Left colon (tissue), 2 donors: ENCODE measurements around the gene LYSMD2. TPM values are rescaled to one million over a fixed set of nuclear protein-coding genes. Genes with fewer than 3 reads are reported as not detected.

ENCODE experiments used
- ATAC-seq: fragments of 200-7000 bp; cut with Tn5 transposase; one replicate; pipeline ENCODE4 v1.9.1; 2020; ENCODE audit warnings: mild to moderate bottlenecking, moderate library complexity
- DNase-seq, 2 donors: peaks; one replicate each; pipeline ENCODE4 v3.0.0-alpha.2; 2020
- intact Hi-C, 2 donors: fragments of 100-400 bp; cut with DNase I in 1 of 2; cut with micrococcal nuclease in 1 of 2; formaldehyde crosslinking; loops; one replicate each; pipeline versions ENCODE4 v1.11.2 to v1.14.0; 2022; cut with DNase I, micrococcal nuclease
- total RNA-seq, 2 donors: library from RNA; stranded (reverse); fragmentation: NEBNext Ultra II Directional; extraction: Animal tissue kit (Norgen Biotek cat#: 25700); gene quantifications; one replicate each; pipeline ENCODE4 v1.2.1, GENCODE V29; 2021
- donor health status: DM: no; HTN: no; CAD: no.
- donor health status: DM: yes; HTN: yes; CAD: no.

Gene LYSMD2
- total RNA-seq, 2 donors from 2014 or later = 6.6 to 7.3 TPM

DNA sequence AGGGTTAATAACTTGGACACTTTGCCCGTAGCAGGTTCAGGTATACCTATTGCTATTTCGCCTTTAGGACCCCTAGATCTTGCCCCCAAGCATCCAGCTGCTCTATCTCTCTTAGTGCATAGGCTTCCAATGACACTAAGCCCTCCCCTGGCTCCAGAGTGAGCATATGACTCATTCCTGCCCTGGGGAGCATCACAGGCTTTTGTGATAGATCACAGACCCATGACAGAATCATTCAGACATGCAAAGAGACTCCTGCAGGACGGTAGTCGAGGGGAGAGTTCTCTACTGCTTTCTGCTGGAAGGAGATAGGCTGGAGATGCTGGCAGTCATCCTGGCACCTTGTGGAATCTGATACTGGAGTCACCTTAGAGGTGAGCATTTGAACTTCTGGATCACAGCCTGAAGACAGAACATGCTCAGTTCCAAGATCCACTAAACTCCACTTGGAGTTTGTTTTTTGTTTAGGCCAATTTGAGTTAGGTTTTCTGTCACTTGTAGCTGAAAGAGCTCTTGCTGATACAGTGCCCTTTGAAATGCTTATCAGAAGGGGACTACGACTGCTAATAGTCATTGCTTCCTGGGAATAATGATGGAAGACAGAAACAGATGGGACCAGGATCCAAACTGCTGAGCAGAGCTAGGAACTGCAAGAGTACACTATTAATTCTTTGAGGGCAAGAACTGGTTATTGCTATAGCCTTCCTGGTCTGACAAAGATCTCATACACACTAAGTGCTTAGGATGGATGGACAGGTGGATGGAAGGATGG, 11.0 kb downstream of the LYSMD2 start:
- intact Hi-C loops = no loop called here
- DNase-seq (no peak), ATAC-seq (peak; percentile 30)

GRCh38 chr15:51724673-51725072, 12.8 kb downstream of the LYSMD2 start:
- DNase-seq (no peak), ATAC-seq (no peak)
- intact Hi-C loops = no loop called here

DNA sequence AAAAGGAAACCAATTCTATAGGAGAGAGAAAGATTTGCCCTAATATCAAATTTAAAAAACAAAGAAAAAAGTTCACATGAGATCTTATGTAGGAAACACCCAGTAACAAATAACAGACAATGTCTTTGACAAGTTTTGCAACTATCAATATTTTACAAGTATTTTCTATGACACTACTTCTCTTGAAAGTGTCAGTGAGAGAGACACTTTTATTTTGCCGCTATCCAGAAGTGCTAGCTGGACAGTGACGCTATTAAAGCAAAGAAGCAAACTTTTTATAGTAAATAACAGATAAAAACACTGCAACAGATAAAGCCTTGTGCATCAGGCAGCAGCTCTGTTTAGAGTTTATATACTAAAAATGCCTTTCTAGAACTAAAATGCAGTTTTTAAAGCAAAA, 13.3 kb downstream of the LYSMD2 start:
- ATAC-seq = no peak
- intact Hi-C loops = no loop called here
- no peak for DNase-seq

DNA sequence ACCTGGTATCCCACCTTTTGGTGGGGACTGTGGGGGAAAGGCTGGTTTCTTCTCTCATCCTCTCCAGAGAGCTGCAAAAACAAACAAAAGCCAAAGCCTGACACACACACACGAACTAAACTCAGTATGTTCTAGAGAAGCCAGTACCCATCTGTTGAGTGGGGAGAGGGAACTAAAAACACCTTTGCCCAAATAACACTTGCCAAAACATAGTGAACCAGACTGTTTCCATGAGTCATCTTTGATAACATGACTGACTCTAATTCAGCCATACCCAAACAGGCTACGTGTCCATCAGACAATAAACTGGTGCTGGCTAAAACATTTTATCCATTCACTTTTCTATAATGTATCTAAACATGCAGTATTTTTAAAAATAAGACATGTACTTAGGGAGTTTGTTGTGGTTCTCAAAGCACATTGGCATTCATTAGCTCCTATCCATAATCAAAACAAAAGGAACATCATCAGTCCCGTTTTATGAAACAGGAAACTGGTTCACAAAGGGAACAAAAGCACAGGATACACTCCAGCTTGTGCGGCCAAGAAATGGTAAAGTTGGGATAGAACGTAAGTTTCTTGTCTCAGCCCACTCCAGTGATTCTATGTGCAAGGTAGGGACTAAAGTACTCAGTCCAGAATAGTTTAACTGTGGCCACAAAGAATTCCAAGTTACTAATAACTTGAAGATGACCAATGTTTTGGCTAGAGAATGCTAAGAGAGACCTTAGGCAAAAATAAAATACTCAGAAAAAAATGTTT, 16.1 kb downstream of the LYSMD2 start:
- ATAC-seq = no peak
- intact Hi-C loops = no loop called here

DNA sequence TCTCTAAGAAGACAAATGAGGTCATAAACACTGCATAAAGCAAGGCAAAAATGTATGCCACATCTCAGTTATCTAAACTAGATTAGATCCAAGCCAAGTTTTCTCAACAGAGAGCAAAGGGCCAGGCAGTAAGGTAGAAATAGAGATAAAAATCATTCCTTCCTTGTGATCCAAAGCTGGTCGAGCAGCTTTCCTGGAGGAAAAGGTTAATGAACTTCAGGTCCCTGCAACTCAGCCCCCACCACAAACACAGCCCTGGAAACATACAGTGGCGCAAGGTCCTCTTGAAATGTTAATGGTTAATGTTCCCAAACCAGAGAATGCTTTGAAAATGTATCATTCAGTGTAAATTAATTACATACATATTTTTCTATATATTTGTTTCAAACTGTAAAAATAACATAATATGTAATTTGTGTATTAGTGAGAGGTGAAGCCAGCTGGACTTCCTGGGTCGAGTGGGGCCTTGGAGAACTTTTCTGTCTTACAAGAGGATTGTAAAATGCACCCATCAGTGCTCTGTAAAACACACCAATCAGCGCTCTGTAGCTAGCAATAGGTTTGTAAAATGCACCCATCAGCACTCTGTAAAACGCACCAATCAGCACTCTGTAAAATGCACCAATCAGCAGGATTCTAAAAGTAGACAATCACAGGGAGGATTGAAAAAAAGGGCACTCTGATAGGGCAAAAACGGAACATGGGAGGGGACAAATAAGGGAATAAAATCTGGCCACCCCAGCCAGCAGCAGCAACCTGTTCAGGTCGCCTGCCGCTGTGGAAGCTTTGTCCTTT, 17.1 kb downstream of the LYSMD2 start:
- DNase-seq = no peak
- intact Hi-C loops = no loop called here
- peak; percentile 76 for ATAC-seq

More for the DNA sequence above, 16.1 kb downstream of the LYSMD2 start:
- DNase-seq = no peak

- intact Hi-C loops = no loop called here
- ATAC-seq = peak; percentile 69
These were observed 18.7 kb downstream of the LYSMD2 start for GRCh38 chr15:51718746-51719145.

GRCh38 chr15:51718219-51718618, 19.2 kb downstream of the LYSMD2 start:
- ATAC-seq = no peak
- intact Hi-C loops = no loop called here
- no peak for DNase-seq

More at GRCh38 chr15:51718746-51719145, 18.7 kb downstream of the LYSMD2 start:
- no peak for DNase-seq

- ATAC-seq = no peak
- intact Hi-C loops = no loop called here
These were observed 22.5 kb downstream of the LYSMD2 start for GRCh38 chr15:51714911-51715310.

DNA sequence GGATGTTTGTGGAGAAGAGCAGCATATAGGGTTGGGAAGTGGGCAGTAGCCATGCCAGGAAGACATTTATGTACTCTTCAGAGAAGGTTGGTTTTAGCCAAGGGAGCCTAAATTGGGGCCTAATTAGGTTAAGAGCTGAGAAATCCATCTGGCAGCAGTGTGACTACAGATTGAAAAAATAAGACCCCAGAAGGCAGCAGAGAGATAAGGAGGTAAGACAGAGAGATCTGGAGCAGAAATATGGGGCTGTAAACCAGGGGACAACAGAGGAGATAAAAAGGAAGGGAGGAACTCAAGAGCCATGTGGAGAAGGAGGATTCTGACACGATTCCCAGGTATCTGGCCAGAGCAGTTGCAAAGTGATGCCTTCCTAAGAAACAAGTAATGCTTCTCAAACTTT, 23.3 kb downstream of the LYSMD2 start:
- ATAC-seq = no peak
- DNase-seq = no peak
- intact Hi-C loops = no loop called here

More at GRCh38 chr15:51714911-51715310, 22.5 kb downstream of the LYSMD2 start:
- no peak for DNase-seq

DNA sequence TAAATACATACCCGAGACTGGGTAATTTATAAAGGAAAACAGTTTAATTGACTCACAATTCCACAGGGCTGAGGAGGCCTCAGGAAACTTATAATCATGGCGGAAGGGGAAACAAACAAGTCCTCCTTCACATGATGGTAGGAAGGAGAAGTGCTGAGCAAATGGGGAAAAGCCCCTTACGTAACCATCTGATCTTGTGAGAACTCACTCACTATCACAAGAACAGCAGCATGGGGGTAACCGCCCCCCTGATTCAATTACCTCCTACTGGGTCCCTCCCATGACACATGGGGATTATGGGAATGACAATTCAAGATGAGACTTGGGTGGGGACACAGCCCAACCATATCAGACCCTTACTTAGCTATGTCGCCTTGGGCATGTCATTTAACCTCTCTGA, 28.4 kb downstream of the LYSMD2 start:
- DNase-seq = no peak
- intact Hi-C loops = no loop called here
- ATAC-seq = no peak

- DNase-seq = no peak
- ATAC-seq = peak; percentile 96
- intact Hi-C loops = no loop called here
These were observed 29.4 kb downstream of the LYSMD2 start for GRCh38 chr15:51708013-51708412.

GRCh38 chr15:51706926-51707608, 30.4 kb downstream of the LYSMD2 start:
- DNase-seq (no peak), ATAC-seq (no peak)
- intact Hi-C loops = no loop called here

DNA sequence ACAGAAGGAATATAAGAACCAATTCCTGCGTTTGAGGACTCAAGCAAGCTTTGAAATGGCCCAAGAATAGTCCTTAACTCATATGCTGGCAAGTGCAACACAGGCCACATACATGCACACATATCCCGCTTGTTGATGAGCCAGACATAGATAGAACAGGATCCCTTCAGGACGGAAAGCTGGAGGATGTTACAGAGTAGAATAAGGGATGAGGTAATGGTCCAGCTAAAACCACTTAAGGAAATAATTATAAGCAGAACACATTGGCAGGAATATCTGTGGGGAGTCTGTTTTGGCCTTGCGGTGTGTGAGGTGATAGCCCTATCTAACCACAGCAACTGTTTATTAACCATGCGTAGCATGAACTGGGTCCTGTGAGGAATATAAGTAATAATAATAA, 31.2 kb downstream of the LYSMD2 start:
- ATAC-seq = no peak
- intact Hi-C loops = no loop called here
- DNase-seq = no peak

DNA sequence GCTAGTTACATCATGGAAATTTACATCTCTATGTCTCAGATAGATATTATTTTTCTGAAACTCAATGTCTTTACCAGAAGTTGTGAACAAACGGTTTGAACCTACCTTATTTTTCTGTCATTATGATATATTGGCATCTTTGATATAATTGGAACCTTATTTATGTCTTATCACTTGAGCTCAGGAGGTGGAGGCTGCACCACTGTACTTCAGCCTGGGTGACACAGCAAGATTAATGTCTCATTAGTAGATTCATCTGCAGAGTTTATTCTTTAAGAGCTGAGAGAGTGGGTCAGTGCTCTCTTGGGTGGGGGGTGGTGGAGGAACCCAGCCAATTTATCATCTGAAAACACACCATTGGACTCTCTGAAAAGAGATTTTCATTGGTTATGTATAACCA, 34.7 kb downstream of the LYSMD2 start:
- ATAC-seq = no peak
- intact Hi-C loops = no loop called here
- DNase-seq = no peak

DNA sequence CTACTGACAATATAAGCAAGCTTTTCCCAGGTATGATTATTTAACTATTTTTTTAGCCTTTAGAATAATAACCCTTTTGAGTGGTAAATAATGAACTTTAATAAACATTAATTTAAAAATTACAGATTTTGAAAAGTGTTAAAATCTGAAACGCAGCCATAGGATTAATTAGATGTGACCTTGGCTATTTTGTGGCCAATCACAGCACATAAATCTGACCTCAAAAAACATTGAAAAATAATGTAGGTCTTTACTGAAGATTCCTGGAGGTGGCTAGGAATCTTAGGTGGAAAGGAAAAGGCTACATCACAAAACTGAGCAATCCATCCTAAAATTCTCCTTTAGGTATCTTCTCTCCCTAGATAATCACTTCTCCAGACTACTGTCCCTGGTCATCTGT, 38.1 kb downstream of the LYSMD2 start:
- no peak for DNase-seq
- no peak for ATAC-seq
- intact Hi-C loops = loop anchor here in 1 of 2 donors (5.0 kb wide), 1 partner anchor 42 kb away; no protein-coding TSS in a partner anchor

DNA sequence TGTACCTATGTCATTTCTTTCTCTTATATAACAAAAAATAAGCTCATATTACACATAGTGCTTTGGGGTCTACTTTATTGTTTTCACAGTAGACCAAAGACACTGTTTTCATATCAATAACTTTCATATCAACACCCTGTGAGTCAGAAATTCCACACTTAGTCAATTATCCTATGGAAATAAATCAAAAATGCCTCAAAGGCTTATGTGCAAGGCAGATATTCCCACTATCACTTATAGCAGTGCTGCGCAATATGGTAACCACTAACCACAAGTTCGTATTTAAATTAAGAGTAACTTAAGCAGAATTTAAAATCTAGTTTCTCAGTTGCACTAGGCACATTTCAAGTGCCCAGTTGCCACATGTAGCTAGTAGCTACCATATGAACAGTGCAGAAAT, 40.3 kb downstream of the LYSMD2 start:
- DNase-seq (no peak), ATAC-seq (no peak)
- intact Hi-C loops = loop anchor here in 1 of 2 donors (5.0 kb wide), 1 partner anchor 40 kb away; no protein-coding TSS in a partner anchor

- DNase-seq (no peak), ATAC-seq (no peak)
- intact Hi-C loops = loop anchor here in 1 of 2 donors (5.0 kb wide), 1 partner anchor 39 kb away; no protein-coding TSS in a partner anchor
These were observed 40.9 kb downstream of the LYSMD2 start for GRCh38 chr15:51696566-51696965.

- DNase-seq (no peak), ATAC-seq (no peak)
- intact Hi-C loops = no loop called here
These were observed 45.3 kb downstream of the LYSMD2 start for GRCh38 chr15:51692154-51692553.

DNA sequence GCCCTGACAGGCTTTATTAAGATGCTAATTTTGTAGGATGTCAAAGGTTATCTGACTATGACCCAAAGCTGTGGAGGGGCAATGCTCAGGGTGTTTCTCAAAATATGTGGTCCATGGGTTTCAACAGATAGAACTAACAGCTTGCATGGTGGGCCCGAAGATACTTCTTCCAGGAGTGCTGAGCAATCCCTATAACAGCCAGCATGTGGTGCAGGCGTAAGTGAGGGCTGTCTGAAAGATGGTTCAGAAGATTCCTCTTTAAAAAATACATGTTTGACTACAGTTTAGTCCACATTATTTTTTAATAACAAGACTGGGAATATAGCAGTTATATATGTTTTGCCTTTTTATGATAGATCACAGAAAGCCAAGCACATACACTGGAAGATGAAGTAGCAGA, 48.6 kb downstream of the LYSMD2 start:
- ATAC-seq = no peak
- DNase-seq = no peak
- intact Hi-C loops = no loop called here
